Endothelial cell of umbilical vein (primary cell): Measurements from ENCODE around the gene JCAD. TPM values are rescaled to one million over a fixed set of nuclear protein-coding genes. Genes with fewer than 3 reads are reported as not detected.

Experiments used
- BruUV-seq: library from RNA; stranded (reverse); fragments of 400-500 nt; replicated peaks from 2 replicates; lab custom pipeline; 2021; lab: Mats Ljungman, UMichigan
- CTCF ChIA-PET: fragments of 300-600, 350-600 bp; sonication (Branson Sonifier 250); formaldehyde crosslinking; loops from one replicate; lab custom pipeline; 2021; ENCODE audit warnings: antibody characterized with exemption, inconsistent platforms; lab: Charles Lee
- POLR2A ChIA-PET: fragments of 300-600, 350-600 bp; sonication (Branson Sonifier 250); formaldehyde crosslinking; loops from one replicate; lab custom pipeline; 2021; ENCODE audit warnings: antibody characterized with exemption, inconsistent platforms; lab: Charles Lee
- DNase-seq: peaks from one replicate; pipeline ENCODE4 v3.0.0-alpha.2; 2011; ENCODE audit warnings: low read depth, low spot score
- FAIRE-seq: peaks from 2 replicates; lab custom pipeline; 2011; peaks lifted over from hg19 to GRCh38; lab: Jason Lieb, UNC
- H2AFZ ChIP-seq: 2 replicates; pipeline ENCODE4 v1.6.0; 2012; ENCODE audit warnings: low read depth, low read length, control low read depth, inconsistent platforms
- H3K27ac ChIP-seq: 2 replicates; pipeline ENCODE4 v1.5.1; 2011; ENCODE audit warnings: low read depth, mild to moderate bottlenecking, control low read depth, low read length, moderate library complexity; ENCODE audit not compliant: insufficient read depth
- H3K27me3 ChIP-seq, 2 experiments: 2 replicates each; pipeline versions ENCODE4 v1.6.0 to v1.6.1; 2011; ENCODE audit warnings: low read length in 2 of 2, mixed read lengths in 1 of 2; ENCODE audit not compliant: control insufficient read depth in 2 of 2, insufficient read depth in 2 of 2
- H3K36me3 ChIP-seq, 2 experiments: 2 replicates in 1 of 2; 3 replicates in 1 of 2; pipeline ENCODE4 v1.5.1; 2011; ENCODE audit warnings: low read length in 2 of 2, mild to moderate bottlenecking in 1 of 2, moderate library complexity in 1 of 2; ENCODE audit not compliant: control insufficient read depth in 2 of 2, insufficient read depth in 2 of 2; ENCODE audit errors: extremely low read depth in 1 of 2
- H3K4me1 ChIP-seq: 3 replicates; pipeline ENCODE4 v1.5.1; 2011; ENCODE audit warnings: mild to moderate bottlenecking, low read length; ENCODE audit not compliant: control insufficient read depth, insufficient read depth; ENCODE audit errors: extremely low read depth
- H3K4me2 ChIP-seq: 2 replicates; pipeline ENCODE4 v1.6.1; 2011; ENCODE audit warnings: low read length, control low read depth, mixed read lengths; ENCODE audit not compliant: insufficient read depth
- H3K4me3 ChIP-seq, 3 experiments: fragments of 200-600 bp in 1 of 3; sonication (generic), shearing (Covaris generic) in 1 of 3; replicated peaks in 1 of 3; 2 replicates each; pipeline ENCODE4 v1.5.1; 2011 to 2016; ENCODE audit warnings: control low read depth in 3 of 3, low read length in 3 of 3, mild to moderate bottlenecking in 2 of 3, inconsistent platforms in 1 of 3, low read depth in 1 of 3, moderate library complexity in 1 of 3; ENCODE audit not compliant: insufficient read depth in 1 of 3
- H3K79me2 ChIP-seq: 2 replicates; pipeline ENCODE4 v1.6.0; 2012; ENCODE audit warnings: low read length, inconsistent platforms; ENCODE audit not compliant: control insufficient read depth, insufficient read depth
- H3K9ac ChIP-seq: replicated peaks from 2 replicates; pipeline ENCODE3; 2011; ENCODE audit warnings: low read length, control low read depth; ENCODE audit not compliant: insufficient read depth; ENCODE audit errors: extremely low read depth
- H3K9me1 ChIP-seq: replicated peaks from 3 replicates; pipeline ENCODE4 v1.6.0; 2011; ENCODE audit warnings: mild to moderate bottlenecking, low read length; ENCODE audit not compliant: control insufficient read depth, insufficient read depth; ENCODE audit errors: extremely low read depth
- H3K9me3 ChIP-seq: replicated peaks from 2 replicates; pipeline ENCODE4 v1.5.1; 2012; ENCODE audit warnings: low read length, inconsistent platforms; ENCODE audit not compliant: control insufficient read depth, insufficient read depth
- H4K20me1 ChIP-seq: replicated peaks from 2 replicates; pipeline ENCODE3; 2011; ENCODE audit warnings: mild to moderate bottlenecking, low read length; ENCODE audit not compliant: control insufficient read depth, insufficient read depth; ENCODE audit errors: extremely low read depth
- EZH2 ChIP-seq: IDR thresholded peaks from 2 replicates; pipeline ENCODE4 v1.6.1; 2012; ENCODE audit warnings: borderline replicate concordance, low read depth, mild to moderate bottlenecking, moderate library complexity, low read length, inconsistent platforms; ENCODE audit not compliant: severe bottlenecking
- FOS ChIP-seq: IDR thresholded peaks from 2 replicates; pipeline ENCODE4 v1.6.1; 2011; ENCODE audit warnings: mild to moderate bottlenecking, low read length, moderate library complexity, borderline replicate concordance; ENCODE audit not compliant: insufficient read depth
- GATA2 ChIP-seq: IDR thresholded peaks from 2 replicates; pipeline ENCODE4 v1.7.0; 2011; ENCODE audit warnings: low read depth, mild to moderate bottlenecking, moderate library complexity, mixed read lengths, low read length; ENCODE audit not compliant: insufficient read length, insufficient read depth
- JUN ChIP-seq: IDR thresholded peaks from 2 replicates; pipeline ENCODE4 v1.6.1; 2011; ENCODE audit warnings: borderline replicate concordance, low read depth; ENCODE audit not compliant: insufficient read length, insufficient read depth
- MYC ChIP-seq: IDR thresholded peaks from one replicate; pipeline ENCODE4 v1.6.1; 2011; ENCODE audit warnings: mild to moderate bottlenecking, low read depth, low read length
- POLR2A ChIP-seq: IDR thresholded peaks from 2 replicates; pipeline ENCODE4 v1.6.1; 2012; ENCODE audit warnings: low read depth, mild to moderate bottlenecking, control low read depth, low read length
- POLR2AphosphoS5 ChIP-seq: IDR thresholded peaks from 2 replicates; pipeline ENCODE4 v1.6.1; 2012; ENCODE audit warnings: low read depth, mild to moderate bottlenecking, control low read depth, low read length, moderate library complexity; ENCODE audit not compliant: insufficient read depth
- dilution Hi-C: fragments of 300-500 bp; cut with MboI; formaldehyde crosslinking; loops from one replicate; pipeline ENCODE4 v1.15.0; 2019; ENCODE audit warnings: low sequenced_read_pairs; ENCODE audit not compliant: extremely low pct_ligation_motif_present
- intact Hi-C: fragments of 100-400 bp; cut with micrococcal nuclease; formaldehyde crosslinking; loops from one replicate; pipeline ENCODE4 v1.10.0; 2022
- polyA plus RNA-seq, 4 experiments: library from polyadenylated mRNA; depleted of rRNA in 3 of 4; stranded (reverse) in 3 of 4; unstranded in 1 of 4; fragments of >200 nt; gene quantifications; 2 replicates each; pipeline versions ENCODE4 v1.2.1 to v1.2.3, GENCODE V29; 2011 to 2012; ENCODE audit warnings: missing spikeins in 1 of 4
- total RNA-seq: library from RNA; stranded (reverse); gene quantifications from 2 replicates; pipeline ENCODE4 v1.2.3, GENCODE V29; 2021
- TF ChIP-seq, protein P1 (sequence below): IDR thresholded peaks from 2 replicates; pipeline ENCODE4 v1.6.1; 2011; ENCODE audit not compliant: insufficient read depth, insufficient read length
- TF ChIP-seq, protein P2 (sequence below), 2 donors: IDR thresholded peaks; 1 replicate in 1 of 2; 2 replicates in 1 of 2; pipeline ENCODE4 v1.5.1; 2011; ENCODE audit warnings: low read length in 2 of 2, mild to moderate bottlenecking in 2 of 2, moderate library complexity in 2 of 2, control low read depth in 1 of 2, inconsistent platforms in 1 of 2, low read depth in 1 of 2; ENCODE audit not compliant: insufficient read depth in 1 of 2; ENCODE audit errors: extremely low read depth in 1 of 2

JCAD gene
- total and polyA plus RNA-seq, 2 donors (not counting 3 experiments of a cell fraction or from before 2014, with no cell fraction given) = 17.5 to 76.3 TPM

GRCh38 chr10:30045961-30046360 lies 13.4 kb downstream of the JCAD start:
- H3K4me2 ChIP-seq = no peak overlapping the region
- no peaks in the 10 kb centered on the region for H3K9me3 ChIP-seq
- no peaks in the 10 kb centered on the region for H3K9me1 ChIP-seq
- no peak for FAIRE-seq
- no TSS peak for BruUV-seq
- no peaks in the 10 kb centered on the region for H4K20me1 ChIP-seq
- H3K9ac ChIP-seq = no peak overlapping the region
- peaks cover 10 to 33% of the 10 kb centered on the region in 2 experiments for H3K36me3 ChIP-seq
- H3K4me3 ChIP-seq = no peak overlapping the region
- peaks cover 55% of the 10 kb centered on the region for H3K4me1 ChIP-seq
- peaks cover 2% of the 10 kb centered on the region for H3K79me2 ChIP-seq
- H3K27me3 ChIP-seq = no peaks in the 10 kb centered on the region
- H2AFZ ChIP-seq = no peak overlapping the region
- intact Hi-C loops (no loop called here), dilution Hi-C loops (no loop called here)
- ChIA-PET POLR2A (no interaction called here), CTCF (no interaction called here)
- no peak for DNase-seq
- no peak overlapping the region for H3K27ac ChIP-seq
- TF ChIP-seq, protein P1, sequence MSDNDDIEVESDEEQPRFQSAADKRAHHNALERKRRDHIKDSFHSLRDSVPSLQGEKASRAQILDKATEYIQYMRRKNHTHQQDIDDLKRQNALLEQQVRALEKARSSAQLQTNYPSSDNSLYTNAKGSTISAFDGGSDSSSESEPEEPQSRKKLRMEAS = no peak
- TF ChIP-seq POLR2AphosphoS5 (no peak), MYC (no peak), POLR2A (no peak), JUN (no peak), EZH2 (no peak), FOS (no peak), GATA2 (no peak)
- TF ChIP-seq, protein P2, sequence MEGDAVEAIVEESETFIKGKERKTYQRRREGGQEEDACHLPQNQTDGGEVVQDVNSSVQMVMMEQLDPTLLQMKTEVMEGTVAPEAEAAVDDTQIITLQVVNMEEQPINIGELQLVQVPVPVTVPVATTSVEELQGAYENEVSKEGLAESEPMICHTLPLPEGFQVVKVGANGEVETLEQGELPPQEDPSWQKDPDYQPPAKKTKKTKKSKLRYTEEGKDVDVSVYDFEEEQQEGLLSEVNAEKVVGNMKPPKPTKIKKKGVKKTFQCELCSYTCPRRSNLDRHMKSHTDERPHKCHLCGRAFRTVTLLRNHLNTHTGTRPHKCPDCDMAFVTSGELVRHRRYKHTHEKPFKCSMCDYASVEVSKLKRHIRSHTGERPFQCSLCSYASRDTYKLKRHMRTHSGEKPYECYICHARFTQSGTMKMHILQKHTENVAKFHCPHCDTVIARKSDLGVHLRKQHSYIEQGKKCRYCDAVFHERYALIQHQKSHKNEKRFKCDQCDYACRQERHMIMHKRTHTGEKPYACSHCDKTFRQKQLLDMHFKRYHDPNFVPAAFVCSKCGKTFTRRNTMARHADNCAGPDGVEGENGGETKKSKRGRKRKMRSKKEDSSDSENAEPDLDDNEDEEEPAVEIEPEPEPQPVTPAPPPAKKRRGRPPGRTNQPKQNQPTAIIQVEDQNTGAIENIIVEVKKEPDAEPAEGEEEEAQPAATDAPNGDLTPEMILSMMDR (IDR thresholded peaks at IDR 0.05; ENCODE audit: extremely low read depth in 1 of 2, insufficient read depth in 1 of 2, low read depth in 1 of 2, low read length in 2 of 2) = no peak
